Progenitor cell of endocrine pancreas (in vitro differentiated cells): ENCODE measurements around the gene TEN1. TPM values are rescaled to one million over a fixed set of nuclear protein-coding genes. Genes with fewer than 3 reads are reported as not detected.
"Not testable (repeated sequence)": the region's sequence is repeated elsewhere in the genome, so short reads cannot be mapped to it uniquely, and the experiment has no call there.

ENCODE experiments used
- DNase-seq: peaks from one replicate; pipeline ENCODE4 v3.0.0; 2021; ENCODE audit warnings: low spot score; ENCODE audit not compliant: unreplicated experiment
- H3K27ac Mint-ChIP-seq: 2 replicates; pipeline ENCODE4 v1.8.0; 2021; ENCODE audit warnings: mild to moderate bottlenecking, moderate library complexity, mixed read lengths
- H3K27me3 Mint-ChIP-seq: 2 replicates; pipeline ENCODE4 v1.8.0; 2021; ENCODE audit warnings: mixed read lengths
- H3K36me3 Mint-ChIP-seq: 2 replicates; pipeline ENCODE4 v1.8.0; 2022; ENCODE audit warnings: mixed read lengths; ENCODE audit not compliant: insufficient read depth
- H3K4me1 Mint-ChIP-seq: 2 replicates; pipeline ENCODE4 v1.8.0; 2021; ENCODE audit warnings: low read depth, mixed read lengths
- H3K4me3 Mint-ChIP-seq: 2 replicates; pipeline ENCODE4 v1.8.0; 2021; ENCODE audit warnings: low read depth, mild to moderate bottlenecking, moderate library complexity, mixed read lengths
- H3K9me3 Mint-ChIP-seq: 2 replicates; pipeline ENCODE4 v1.8.0; 2021; ENCODE audit warnings: low read depth, mixed read lengths
- total RNA-seq: library from RNA; stranded (reverse); gene quantifications from 2 replicates; pipeline ENCODE4 v1.2.1, GENCODE V29; 2021
- TF ChIP-seq, protein P1 (sequence below): fragments of 200-600 bp; sonication (generic); IDR thresholded peaks from one replicate; pipeline ENCODE4 v1.5.0; 2021; ENCODE audit warnings: antibody characterized with exemption, mild to moderate bottlenecking; ENCODE audit not compliant: unreplicated experiment

TEN1 gene
- total RNA-seq, 1 donor from 2014 or later = 19.8 TPM

DNA sequence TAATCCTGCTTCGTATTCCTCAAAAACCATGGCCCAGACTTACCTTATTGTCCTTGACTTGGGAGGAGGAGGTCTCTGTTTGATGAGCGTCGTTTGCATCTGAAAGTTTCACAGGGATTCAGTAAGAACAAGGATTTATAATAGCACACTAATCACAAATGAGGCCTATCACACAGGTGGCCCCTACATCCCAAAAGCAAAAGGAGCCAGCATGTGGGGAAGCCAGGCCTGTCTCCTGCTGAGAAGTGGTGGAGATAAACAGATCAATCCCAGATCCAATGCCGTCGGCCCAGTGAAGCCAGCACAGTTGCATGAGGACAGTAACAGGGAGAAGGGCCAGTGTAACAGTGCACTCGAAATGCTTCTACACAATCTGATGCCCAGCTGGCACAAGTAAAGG lies 61.3 kb downstream of the TEN1 start:
- Mint-ChIP-seq H3K36me3 (peaks cover 31% of the 10 kb centered on the region), H3K4me3 (no peak overlapping the region), H3K4me1 (no peaks in the 10 kb centered on the region), H3K27ac (no peak overlapping the region), H3K9me3 (no peaks in the 10 kb centered on the region), H3K27me3 (no peaks in the 10 kb centered on the region)
- DNase-seq = no peak
- TF ChIP-seq, protein P1, sequence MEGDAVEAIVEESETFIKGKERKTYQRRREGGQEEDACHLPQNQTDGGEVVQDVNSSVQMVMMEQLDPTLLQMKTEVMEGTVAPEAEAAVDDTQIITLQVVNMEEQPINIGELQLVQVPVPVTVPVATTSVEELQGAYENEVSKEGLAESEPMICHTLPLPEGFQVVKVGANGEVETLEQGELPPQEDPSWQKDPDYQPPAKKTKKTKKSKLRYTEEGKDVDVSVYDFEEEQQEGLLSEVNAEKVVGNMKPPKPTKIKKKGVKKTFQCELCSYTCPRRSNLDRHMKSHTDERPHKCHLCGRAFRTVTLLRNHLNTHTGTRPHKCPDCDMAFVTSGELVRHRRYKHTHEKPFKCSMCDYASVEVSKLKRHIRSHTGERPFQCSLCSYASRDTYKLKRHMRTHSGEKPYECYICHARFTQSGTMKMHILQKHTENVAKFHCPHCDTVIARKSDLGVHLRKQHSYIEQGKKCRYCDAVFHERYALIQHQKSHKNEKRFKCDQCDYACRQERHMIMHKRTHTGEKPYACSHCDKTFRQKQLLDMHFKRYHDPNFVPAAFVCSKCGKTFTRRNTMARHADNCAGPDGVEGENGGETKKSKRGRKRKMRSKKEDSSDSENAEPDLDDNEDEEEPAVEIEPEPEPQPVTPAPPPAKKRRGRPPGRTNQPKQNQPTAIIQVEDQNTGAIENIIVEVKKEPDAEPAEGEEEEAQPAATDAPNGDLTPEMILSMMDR = no peak

DNA sequence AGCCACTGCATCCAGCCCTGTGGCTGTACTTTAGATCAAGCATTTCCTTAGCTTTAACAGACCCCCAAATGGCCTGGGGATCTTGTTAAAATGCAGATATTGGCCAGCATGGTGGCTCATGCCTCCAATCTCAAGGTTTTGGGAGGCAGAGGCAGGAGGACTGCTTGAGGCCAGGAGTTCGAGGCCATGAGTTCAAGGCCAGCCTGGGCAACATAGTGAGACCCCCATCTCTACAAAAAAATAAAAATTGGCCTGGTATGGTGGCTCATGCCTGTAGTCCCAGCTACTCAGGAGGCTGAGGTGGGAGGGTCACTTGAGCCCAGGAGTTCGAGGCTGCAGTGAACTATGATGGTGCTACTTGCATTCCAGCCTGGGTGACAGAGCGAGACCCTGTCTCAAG lies 63.8 kb downstream of the TEN1 start:
- peaks cover 34% of the 10 kb centered on the region for H3K36me3 Mint-ChIP-seq
- DNase-seq, H3K4me1 Mint-ChIP-seq, H3K27me3 Mint-ChIP-seq, H3K9me3 Mint-ChIP-seq, H3K4me3 Mint-ChIP-seq, H3K27ac Mint-ChIP-seq: not testable (repeated sequence)

DNA sequence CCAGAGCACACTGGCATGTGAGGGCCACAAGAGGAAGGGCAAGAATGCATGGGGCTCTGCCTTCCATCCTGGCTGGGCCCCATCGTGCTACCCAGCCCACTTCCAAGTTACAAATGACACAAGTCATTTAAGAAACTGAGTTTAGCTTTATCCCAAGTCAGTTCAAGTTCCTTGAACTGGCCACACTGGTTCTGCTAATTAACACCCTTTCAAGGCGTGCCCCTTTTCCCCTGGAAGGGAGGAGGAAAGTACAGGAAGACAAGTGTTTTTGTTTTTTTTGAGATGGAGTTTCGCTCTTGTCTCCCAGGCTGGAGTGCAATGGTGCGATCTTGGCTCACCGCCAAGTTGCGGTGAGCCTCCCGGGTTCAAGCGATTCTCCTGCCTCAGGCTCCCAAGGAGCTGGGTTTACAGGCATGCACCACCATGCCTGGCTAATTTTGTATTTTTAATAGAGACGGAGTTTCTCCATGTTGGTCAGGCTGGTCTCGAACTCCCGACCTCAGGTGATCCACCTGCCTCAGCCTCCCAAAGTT lies 65.5 kb downstream of the TEN1 start:
- not testable (repeated sequence) for H3K27me3 Mint-ChIP-seq, H3K4me3 Mint-ChIP-seq, H3K9me3 Mint-ChIP-seq, DNase-seq, H3K4me1 Mint-ChIP-seq, H3K27ac Mint-ChIP-seq
- peaks cover 33% of the 10 kb centered on the region for H3K36me3 Mint-ChIP-seq

DNA sequence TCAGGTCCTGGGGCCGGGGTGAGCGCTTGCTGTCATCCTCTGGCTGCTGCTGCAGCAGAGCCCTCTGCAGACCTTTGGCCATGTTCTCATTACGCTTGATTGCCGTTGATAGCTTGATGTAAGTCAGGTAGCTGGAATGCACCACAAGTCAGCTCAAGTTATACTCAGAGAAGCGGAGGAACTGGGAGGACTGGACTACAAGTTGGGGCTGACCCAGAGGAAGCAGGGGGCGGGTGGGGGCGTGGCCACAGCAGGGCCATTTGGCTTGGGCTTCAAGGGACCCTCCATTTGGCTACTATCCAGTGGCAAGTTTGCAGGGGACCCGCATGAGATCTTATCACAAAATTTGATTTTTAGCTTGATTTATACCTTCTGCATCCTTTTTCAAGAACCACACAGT lies 67.0 kb downstream of the TEN1 start:
- DNase-seq = no peak
- no peaks in the 10 kb centered on the region for H3K9me3 Mint-ChIP-seq
- no peak overlapping the region for H3K4me3 Mint-ChIP-seq
- H3K36me3 Mint-ChIP-seq = peaks cover 33% of the 10 kb centered on the region
- no peak overlapping the region for H3K27ac Mint-ChIP-seq
- TF ChIP-seq, protein P1 = no peak
- H3K27me3 Mint-ChIP-seq = no peaks in the 10 kb centered on the region
- peaks cover 1% of the 10 kb centered on the region for H3K4me1 Mint-ChIP-seq

DNA sequence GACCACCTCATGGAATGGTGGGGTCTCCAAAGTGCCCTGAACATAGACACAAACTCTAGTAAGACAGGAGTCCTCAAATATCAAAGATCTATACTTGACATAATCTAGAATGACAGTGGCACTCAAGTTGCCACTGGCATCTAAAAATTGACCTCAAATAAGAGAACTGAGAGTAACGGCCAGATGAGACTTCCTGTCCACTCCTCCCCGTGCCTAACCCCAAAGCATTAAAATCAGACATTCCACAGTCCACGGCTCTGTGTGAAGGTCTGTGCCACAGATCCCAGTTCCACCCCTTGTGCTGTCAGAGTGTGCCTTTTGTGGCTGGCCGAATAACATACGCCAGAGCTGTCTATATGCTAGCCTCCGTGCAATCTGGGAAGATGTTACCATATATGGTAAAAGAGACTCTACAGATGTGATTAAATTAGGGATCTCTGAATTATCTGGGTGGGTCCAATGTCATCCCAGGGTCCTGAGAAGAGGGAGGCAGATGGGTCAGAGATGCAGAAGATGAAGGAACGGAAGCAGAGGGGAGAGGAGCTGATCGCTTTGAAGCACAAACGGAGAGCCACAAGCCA lies 69.1 kb downstream of the TEN1 start:
- TF ChIP-seq, protein P1 = no peak
- H3K9me3 Mint-ChIP-seq = no peaks in the 10 kb centered on the region
- no peaks in the 10 kb centered on the region for H3K27me3 Mint-ChIP-seq
- no peak overlapping the region for H3K27ac Mint-ChIP-seq
- no peak for DNase-seq
- H3K36me3 Mint-ChIP-seq = peaks cover 32% of the 10 kb centered on the region
- H3K4me3 Mint-ChIP-seq = no peak overlapping the region
- H3K4me1 Mint-ChIP-seq = peaks cover 3% of the 10 kb centered on the region

DNA sequence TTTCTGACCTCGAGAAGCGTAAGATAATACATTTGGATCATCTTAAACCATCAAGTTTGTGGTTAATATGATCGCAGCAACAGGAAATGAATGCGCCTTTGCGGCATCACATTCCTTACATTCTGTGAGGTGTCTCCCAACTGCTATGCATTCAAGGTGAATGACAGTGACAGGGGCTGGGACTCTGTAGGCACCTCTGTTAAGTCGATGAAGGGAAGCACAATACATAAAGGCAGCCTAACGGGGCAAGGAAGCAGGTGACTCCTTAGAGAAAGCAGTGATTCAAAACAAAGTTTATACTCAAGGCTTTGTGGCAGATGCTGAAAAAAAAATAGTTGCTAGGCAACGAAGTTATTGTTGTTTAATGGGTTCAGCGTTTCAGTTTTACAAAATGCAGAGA lies 69.7 kb downstream of the TEN1 start:
- Mint-ChIP-seq H3K27me3 (no peaks in the 10 kb centered on the region), H3K4me3 (no peak overlapping the region), H3K27ac (no peak overlapping the region), H3K9me3 (no peaks in the 10 kb centered on the region), H3K36me3 (peaks cover 33% of the 10 kb centered on the region), H3K4me1 (peaks cover 3% of the 10 kb centered on the region)
- TF ChIP-seq, protein P1 = no peak
- no peak for DNase-seq
